Measurements from ENCODE around the gene CMKLR1. TPM values are rescaled to one million over a fixed set of nuclear protein-coding genes. Genes with fewer than 3 reads are reported as not detected.

The CMKLR1 gene
- total RNA-seq, 1 experiment from 2014 or later: not detected

DNA sequence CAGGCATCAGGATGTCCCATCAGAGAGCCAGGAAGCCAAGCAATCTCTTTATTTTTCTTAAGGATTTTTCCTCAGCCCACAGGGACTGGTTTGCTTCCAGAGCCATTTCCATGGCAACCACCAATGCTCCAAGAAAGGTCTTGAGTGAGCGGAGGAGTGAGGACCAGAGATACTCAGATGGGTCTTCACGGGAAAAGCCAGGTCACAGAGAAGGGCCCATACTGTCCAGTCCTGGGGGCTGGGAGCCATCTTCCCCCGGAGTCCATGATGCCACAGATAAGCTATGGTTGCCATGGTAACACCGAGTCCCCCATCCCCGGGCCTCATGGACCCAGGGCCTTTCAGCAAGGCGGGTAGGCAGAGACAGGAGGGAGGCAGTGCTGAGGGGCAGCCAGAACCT, 28.6 kb downstream of the CMKLR1 start:
- H3K36me3 ChIP-seq: no peaks in the 10 kb centered on the region
- no peak overlapping the region for H3K4me3 ChIP-seq
- no peak for DNase-seq (ENCODE audit: low read depth in 1 of 2, low spot score in 2 of 2)
- H3K9me3 ChIP-seq (replicated peaks): no peaks in the 10 kb centered on the region
- H3K27ac ChIP-seq: no peak overlapping the region
- no peaks in the 10 kb centered on the region; the same call in 1 of the 2 replicates for H3K4me1 ChIP-seq (replicated peaks)
- H3K27me3 ChIP-seq (replicated peaks): no peaks in the 10 kb centered on the region

DNA sequence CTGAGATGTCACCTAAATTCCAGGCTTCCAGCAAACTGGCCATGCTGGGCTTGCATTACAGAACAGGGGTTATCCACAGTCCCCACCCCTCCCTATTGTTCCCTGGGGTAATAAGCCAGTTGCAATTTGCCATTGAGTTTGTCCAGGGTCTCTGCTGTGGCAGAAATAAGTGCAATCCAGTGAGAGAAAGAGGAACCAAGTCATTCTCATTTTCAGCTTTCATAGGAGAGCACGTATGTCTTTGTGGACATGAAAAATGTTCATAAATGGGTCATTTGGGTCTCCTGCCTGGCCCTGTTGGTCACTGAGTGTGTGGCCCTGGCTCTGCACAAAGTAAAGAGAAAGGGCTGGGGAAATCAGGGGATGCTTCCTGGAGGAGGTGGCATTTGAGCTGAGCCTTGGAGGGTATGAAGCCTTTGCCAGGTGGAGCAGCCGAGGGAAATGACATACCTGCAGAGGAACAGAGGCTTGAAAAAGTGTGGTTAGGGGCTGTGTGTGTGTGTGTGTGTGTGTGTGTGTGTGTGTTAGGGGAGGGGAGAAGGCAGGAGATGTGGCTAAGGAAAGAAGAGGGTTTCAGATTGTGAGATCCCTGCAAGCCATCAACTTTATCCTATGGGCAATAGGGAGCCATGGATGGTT, 29.3 kb downstream of the CMKLR1 start:
- no peak overlapping the region for H3K27ac ChIP-seq

DNA sequence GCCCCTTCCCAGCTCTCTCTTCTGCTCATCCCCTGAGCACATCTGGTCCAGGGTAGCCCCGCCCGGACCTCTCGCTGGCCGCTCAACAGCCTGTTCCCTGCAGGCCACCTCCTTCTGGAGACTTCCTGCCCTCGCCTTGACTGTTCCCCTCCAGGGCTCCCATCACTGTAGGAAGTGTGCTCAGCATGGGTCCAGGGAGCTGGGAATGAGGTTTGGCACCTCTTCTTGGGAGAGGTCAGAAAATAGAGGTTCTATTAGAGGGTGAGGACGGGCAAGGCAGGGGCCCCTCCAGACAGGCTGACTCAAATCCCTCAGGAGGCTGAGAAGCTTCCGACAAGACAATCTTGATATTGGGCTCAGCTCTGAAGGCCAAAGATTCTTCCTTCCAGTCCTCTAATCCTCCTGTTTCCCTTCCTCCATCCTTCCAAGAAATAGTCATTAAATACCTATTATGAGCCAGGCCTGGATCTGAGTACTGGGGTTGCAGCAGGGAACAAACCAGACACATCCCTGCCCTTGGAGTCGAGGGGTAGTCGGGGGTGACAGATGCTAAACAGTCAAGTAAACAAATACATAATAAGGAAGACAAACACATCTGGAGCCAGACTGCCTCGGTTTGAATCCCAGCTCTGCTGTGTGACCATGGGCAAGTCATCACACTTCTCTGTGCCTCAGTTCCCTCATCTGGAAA, 30.6 kb downstream of the CMKLR1 start:
- Histone ChIP-seq H3K36me3 (no peaks in the 10 kb centered on the region), H3K9me3 (replicated peaks) (no peaks in the 10 kb centered on the region), H3K27ac (no peak overlapping the region), H3K4me3 (no peak overlapping the region), H3K4me1 (replicated peaks) (no peaks in the 10 kb centered on the region; the same call in 1 of the 2 replicates), H3K27me3 (replicated peaks) (no peaks in the 10 kb centered on the region)
- no peak for DNase-seq (ENCODE audit: low read depth in 1 of 2, low spot score in 2 of 2)

More for the DNA sequence above, 29.3 kb downstream of the CMKLR1 start:
- Histone ChIP-seq H3K4me3 (no peak overlapping the region), H3K27me3 (replicated peaks) (no peaks in the 10 kb centered on the region), H3K4me1 (replicated peaks) (no peaks in the 10 kb centered on the region; the same call in 1 of the 2 replicates), H3K36me3 (no peaks in the 10 kb centered on the region), H3K9me3 (replicated peaks) (no peaks in the 10 kb centered on the region)
- DNase-seq (ENCODE audit: low read depth in 1 of 2, low spot score in 2 of 2): no peak

DNA sequence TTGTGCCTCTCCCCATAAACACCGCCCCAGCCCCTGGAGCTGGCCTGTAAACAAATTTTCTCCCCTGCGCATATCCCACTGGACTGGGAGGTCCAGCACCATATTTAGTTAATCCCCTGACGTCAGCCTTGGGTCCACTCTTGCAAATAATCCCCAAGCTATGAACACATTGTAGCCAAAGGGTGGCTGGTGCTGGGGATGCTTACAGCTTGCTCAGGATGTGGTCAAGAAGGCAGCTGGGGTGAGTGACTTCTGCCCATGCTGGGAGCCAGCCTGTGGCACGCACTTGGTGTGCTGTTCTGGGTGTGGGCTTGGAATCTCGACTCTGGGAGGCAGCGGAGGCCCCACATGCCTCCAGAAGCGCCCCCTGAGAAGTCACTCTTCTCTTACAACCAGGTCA, 32.1 kb downstream of the CMKLR1 start:
- no peak for DNase-seq (ENCODE audit: low read depth in 1 of 2, low spot score in 2 of 2)
- no peaks in the 10 kb centered on the region for H3K27me3 ChIP-seq (replicated peaks)
- H3K4me3 ChIP-seq: no peak overlapping the region
- H3K9me3 ChIP-seq (replicated peaks): no peaks in the 10 kb centered on the region
- H3K27ac ChIP-seq: no peak overlapping the region
- H3K36me3 ChIP-seq: no peaks in the 10 kb centered on the region
- H3K4me1 ChIP-seq (replicated peaks): no peaks in the 10 kb centered on the region; the same call in 1 of the 2 replicates

DNA sequence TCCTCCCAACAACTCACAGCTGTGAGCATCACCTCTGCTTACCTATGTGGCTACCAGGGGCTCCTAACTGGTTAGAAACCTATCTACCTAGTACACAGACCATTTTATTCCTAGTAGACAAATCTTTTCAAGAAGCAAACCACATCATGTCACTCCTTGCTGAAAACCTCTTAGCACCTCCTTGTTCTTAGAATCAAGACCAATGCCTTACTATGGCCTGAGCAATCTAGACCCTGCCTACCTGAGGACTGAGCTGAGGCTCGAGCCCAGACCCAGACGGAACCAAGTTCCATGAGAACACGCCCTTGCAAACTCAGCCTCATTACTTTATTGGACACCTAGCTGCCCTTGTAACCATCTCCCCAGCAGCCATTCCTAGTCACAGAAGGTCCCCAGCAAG, 32.6 kb downstream of the CMKLR1 start:
- Histone ChIP-seq H3K4me1 (replicated peaks) (no peaks in the 10 kb centered on the region; the same call in 1 of the 2 replicates), H3K36me3 (no peaks in the 10 kb centered on the region), H3K27ac (no peak overlapping the region), H3K27me3 (replicated peaks) (no peaks in the 10 kb centered on the region), H3K4me3 (no peak overlapping the region), H3K9me3 (replicated peaks) (no peaks in the 10 kb centered on the region)
- no peak for DNase-seq (ENCODE audit: low read depth in 1 of 2, low spot score in 2 of 2)

DNA sequence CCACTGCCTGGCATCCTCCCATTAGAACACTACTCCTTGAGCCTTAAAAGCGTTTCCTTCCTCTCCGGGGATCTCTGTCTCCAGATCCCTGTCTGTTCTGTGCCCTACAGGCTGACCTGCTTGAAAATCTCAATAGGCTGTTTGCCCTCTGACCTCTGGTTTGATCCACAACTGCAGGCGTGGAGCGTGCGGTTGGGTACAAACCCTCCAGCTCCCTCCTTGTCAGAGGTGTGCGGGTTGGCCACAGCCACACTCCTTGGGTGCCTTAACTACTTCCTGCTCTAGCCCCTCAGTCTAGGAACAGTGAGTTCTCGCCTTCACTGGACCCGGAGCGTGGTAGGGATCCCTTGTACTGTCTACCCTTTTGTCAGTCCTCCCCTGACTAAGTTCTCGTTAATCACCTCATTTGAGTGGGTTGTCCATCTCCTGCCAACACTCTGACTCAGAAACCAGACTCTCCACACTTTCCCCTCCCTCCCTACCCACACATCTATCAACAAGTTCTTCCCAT, 33.1 kb downstream of the CMKLR1 start:
- no peaks in the 10 kb centered on the region; the same call in 1 of the 2 replicates for H3K4me1 ChIP-seq (replicated peaks)
- no peak for DNase-seq (ENCODE audit: low read depth in 1 of 2, low spot score in 2 of 2)
- no peaks in the 10 kb centered on the region for H3K36me3 ChIP-seq
- no peak overlapping the region for H3K4me3 ChIP-seq
- no peaks in the 10 kb centered on the region for H3K9me3 ChIP-seq (replicated peaks)
- H3K27ac ChIP-seq: no peak overlapping the region
- H3K27me3 ChIP-seq (replicated peaks): no peaks in the 10 kb centered on the region

DNA sequence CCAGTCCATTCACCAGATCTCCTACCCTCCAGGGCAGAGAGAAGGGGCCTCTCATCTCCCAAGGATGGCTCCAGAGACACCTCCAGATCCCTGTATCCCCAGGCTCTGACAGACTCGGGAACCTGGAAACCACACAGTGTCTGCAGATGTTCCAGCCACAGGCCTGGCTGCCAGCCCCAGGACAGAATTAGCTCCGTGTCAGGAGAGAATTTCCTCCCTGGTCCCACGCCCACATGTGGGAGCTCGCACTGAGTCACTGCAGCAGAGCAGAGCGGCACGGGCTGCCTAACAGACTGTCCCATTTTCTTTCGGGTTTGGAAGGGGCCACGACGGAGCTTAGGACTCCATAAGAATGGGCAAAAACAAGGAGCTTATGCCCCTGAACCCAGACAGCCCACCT, 33.6 kb downstream of the CMKLR1 start:
- Histone ChIP-seq H3K9me3 (replicated peaks) (no peaks in the 10 kb centered on the region), H3K4me3 (no peak overlapping the region), H3K36me3 (no peaks in the 10 kb centered on the region), H3K4me1 (replicated peaks) (no peaks in the 10 kb centered on the region; the same call in 1 of the 2 replicates), H3K27ac (no peak overlapping the region), H3K27me3 (replicated peaks) (no peaks in the 10 kb centered on the region)
- DNase-seq (ENCODE audit: low read depth in 1 of 2, low spot score in 2 of 2): no peak

DNA sequence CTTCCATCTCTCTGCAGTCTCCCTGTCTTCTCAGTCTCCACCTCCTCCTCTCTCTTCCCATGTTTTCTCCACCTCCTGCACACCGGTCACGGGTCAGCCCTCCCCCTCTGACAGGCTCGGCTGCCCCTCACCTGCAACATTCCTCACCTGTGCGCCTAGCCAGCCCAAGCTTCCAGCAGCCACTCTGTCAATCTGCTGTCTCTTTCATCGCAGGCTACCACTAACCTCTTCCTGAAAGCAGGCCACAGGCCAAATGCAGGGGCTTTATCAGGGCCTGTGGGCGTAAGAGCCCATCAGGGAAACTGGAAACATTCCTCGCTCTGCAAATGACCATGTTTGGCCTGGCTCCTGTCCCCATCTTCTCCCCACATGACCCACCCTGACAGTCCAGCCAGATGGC, 34.5 kb downstream of the CMKLR1 start:
- Histone ChIP-seq H3K27ac (no peak overlapping the region), H3K9me3 (replicated peaks) (no peaks in the 10 kb centered on the region), H3K4me1 (replicated peaks) (no peaks in the 10 kb centered on the region; the same call in 1 of the 2 replicates)

DNA sequence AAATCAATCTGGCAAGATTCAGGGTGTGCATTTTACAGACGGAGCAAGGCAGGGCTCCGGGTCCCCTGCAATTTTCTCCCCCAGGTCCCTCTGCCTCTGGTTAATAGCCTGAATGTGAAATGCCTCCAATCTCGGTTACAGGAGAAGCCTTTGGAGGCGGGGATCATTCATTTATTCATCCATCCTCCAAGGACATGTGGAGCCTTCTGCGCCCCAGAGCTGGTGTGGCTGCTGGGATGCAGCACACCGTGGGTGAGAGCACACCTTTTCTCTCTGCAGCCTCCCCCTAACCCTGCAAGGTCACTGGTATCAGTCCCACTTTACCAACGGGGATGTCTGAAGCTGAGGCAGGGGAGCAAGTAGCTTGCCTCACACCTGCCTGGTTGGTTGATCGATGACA, 35.4 kb downstream of the CMKLR1 start:
- Histone ChIP-seq H3K36me3 (no peaks in the 10 kb centered on the region), H3K4me3 (no peak overlapping the region), H3K9me3 (replicated peaks) (no peaks in the 10 kb centered on the region), H3K4me1 (replicated peaks) (no peaks in the 10 kb centered on the region; the same call in 1 of the 2 replicates), H3K27ac (no peak overlapping the region), H3K27me3 (replicated peaks) (no peaks in the 10 kb centered on the region)
- DNase-seq (ENCODE audit: low read depth in 1 of 2, low spot score in 2 of 2): no peak

More for the DNA sequence above, 34.5 kb downstream of the CMKLR1 start:
- DNase-seq (ENCODE audit: low read depth in 1 of 2, low spot score in 2 of 2): no peak
- H3K27me3 ChIP-seq (replicated peaks): no peaks in the 10 kb centered on the region
- H3K4me3 ChIP-seq: no peak overlapping the region
- no peaks in the 10 kb centered on the region for H3K36me3 ChIP-seq

DNA sequence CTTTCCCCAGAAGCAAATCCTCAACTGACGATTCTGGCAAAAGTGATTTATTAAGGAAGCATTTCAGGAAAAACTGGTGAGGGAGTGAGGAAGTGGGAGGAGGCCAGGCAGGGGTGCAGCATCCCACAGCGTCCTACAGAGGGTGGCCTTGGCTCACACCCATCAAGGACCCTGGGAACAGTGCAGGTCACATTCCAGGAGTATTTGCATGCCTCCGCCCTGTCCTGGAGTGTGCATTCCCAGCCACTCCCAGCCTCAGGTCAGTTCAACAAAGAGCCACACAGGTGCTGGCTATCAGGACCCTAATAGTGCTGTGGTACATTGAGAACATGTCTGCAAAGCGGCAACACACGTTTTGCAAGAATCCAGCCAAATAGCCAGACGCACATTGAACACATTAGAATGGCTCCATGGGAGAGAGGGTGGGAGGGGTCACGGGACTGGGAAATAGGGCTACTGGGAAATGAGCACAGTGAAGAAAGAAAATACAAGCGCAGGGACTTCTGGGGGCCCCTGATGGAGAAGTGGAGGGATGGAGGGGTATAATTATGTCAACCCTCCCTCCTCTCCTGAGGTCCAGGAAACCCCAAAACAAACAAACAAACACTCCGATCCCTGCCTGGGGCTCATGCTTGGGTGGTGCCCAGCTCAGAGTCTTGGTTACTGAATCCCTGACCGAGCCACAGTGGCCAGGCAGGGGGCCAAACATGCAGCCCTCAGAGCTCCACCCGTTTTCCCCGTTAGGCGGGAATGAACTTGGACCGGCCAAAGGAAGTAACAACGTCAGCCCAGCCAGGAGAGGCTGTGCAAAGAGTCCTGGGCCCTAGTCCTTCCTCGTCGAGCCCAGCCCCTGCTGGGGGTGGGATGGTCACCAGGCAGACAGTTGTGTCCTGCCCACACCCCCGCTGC, 36.5 kb downstream of the CMKLR1 start:
- Histone ChIP-seq H3K27ac (no peak overlapping the region), H3K4me1 (replicated peaks) (no peaks in the 10 kb centered on the region; the same call in 1 of the 2 replicates), H3K27me3 (replicated peaks) (no peaks in the 10 kb centered on the region), H3K4me3 (no peak overlapping the region), H3K36me3 (no peaks in the 10 kb centered on the region), H3K9me3 (replicated peaks) (no peaks in the 10 kb centered on the region)
- peak in 1 of 2 experiments; percentile 12 for DNase-seq (ENCODE audit: low read depth in 1 of 2, low spot score in 2 of 2)

DNA sequence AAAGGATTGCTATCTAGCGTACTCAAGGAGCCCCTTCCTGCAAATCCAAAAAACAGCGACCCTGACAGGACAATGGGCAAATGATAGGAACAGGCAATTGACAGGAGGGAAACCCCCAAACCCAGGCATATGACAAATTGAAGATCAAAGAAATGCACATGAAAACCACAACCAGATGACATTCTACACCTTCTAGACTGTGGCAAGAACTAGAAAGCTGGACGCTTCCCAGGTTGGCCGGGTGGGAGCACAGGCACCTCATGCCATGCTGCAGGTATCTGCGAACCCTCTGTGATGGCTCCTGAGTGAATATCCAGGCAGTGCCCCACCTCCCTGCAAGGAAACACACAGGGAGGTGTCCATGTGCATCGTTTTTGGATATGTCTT, 37.1 kb downstream of the CMKLR1 start:
- Histone ChIP-seq H3K4me3 (no peak overlapping the region), H3K27ac (no peak overlapping the region), H3K9me3 (replicated peaks) (no peaks in the 10 kb centered on the region), H3K36me3 (no peaks in the 10 kb centered on the region), H3K4me1 (replicated peaks) (no peaks in the 10 kb centered on the region; the same call in 1 of the 2 replicates), H3K27me3 (replicated peaks) (0 out of 2 replicates have a peak, but pooled peaks cover 4% of the 10 kb centered on the region)
- DNase-seq (ENCODE audit: low read depth in 1 of 2, low spot score in 2 of 2): no peak

DNA sequence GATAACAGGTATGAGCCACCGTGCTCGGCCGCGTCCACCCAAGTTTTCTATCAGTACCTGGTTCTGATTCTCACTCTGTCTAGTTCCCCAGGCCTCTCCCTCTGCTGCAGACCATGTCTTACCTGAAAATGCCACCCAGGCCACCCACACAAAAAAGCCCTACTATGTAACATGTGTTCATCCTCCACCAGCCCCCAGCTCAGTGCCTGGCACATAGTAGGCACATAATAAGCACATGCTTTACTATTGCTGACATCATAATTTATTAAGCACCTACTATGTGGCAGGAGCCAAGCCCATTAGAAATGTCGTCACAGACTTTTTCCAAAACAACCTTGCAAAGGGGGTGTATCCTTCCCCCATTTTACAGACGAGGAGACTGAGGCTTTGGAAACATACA, 37.8 kb downstream of the CMKLR1 start:
- Histone ChIP-seq H3K4me3 (no peak overlapping the region), H3K27me3 (replicated peaks) (0 out of 2 replicates have a peak, but pooled peaks cover 4% of the 10 kb centered on the region), H3K9me3 (replicated peaks) (no peaks in the 10 kb centered on the region), H3K36me3 (no peaks in the 10 kb centered on the region), H3K27ac (no peak overlapping the region), H3K4me1 (replicated peaks) (no peaks in the 10 kb centered on the region; the same call in 1 of the 2 replicates)
- DNase-seq (ENCODE audit: low read depth in 1 of 2, low spot score in 2 of 2): no peak

DNA sequence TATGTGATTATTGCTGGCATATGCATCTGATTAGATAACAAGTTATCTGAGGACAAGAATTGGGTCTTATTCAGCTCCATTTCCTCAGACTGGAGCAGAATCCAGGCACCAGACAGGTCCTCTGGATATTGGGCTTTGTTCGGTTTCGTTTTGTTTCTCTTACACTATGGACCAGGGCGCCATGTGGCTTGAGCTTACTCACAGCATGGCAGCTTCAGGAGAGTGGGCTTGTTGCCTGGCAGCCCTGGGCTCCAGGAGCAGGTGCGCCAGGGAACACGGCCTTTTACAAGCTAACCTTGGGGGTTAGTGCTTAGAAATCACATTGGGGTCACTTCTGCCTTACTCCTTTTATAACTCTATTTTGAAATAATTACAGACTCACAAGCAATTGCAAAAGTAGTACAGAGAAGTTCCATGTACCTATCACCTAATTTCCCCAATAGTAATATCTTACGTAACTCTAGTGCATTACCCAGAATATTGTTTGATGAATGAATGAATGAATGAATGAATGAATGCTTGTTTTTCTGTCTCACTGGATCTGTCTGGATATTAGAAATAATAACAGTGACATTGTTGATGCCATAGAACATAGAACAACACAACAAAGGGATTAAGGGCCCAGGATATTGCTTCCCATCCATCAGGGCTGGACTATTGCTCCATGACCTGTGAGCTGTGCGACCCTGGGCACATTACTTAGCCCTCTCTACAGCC, 39.0 kb downstream of the CMKLR1 start:
- no peak for DNase-seq (ENCODE audit: low read depth in 1 of 2, low spot score in 2 of 2)
- 0 out of 2 replicates have a peak, but pooled peaks cover 4% of the 10 kb centered on the region for H3K27me3 ChIP-seq (replicated peaks)
- H3K9me3 ChIP-seq (replicated peaks): no peaks in the 10 kb centered on the region
- no peaks in the 10 kb centered on the region for H3K36me3 ChIP-seq
- no peaks in the 10 kb centered on the region for H3K4me1 ChIP-seq (replicated peaks)
- no peak overlapping the region for H3K27ac ChIP-seq
- no peak overlapping the region for H3K4me3 ChIP-seq
